K562 (cell line): Measurements from ENCODE around the gene UFC1. TPM values are rescaled to one million over a fixed set of nuclear protein-coding genes. Genes with fewer than 3 reads are reported as not detected.
A peak's percentile ranks its signal among the peaks of the same experiment; 100 is the strongest.

Experiments
- ATF3 ChIP-seq, 2 experiments: fragments of 450-650 bp in 1 of 2; sonication (generic) in 1 of 2; formaldehyde crosslinking in 1 of 2; IDR thresholded peaks in 1 of 2; conservative IDR thresholded peaks in 1 of 2; 2 replicates each; pipeline versions ENCODE4 v1.6.1 to v1.8.1; 2016 to 2023; ENCODE audit warnings: mild to moderate bottlenecking in 2 of 2, moderate library complexity in 2 of 2, inconsistent platforms in 1 of 2, missing genetic modification reagents in 1 of 2
- CC2D1A ChIP-seq: fragments of 450-650 bp; IDR thresholded peaks from 2 replicates; pipeline ENCODE4 v1.6.1; 2017; ENCODE audit warnings: mild to moderate bottlenecking
- ELF1 ChIP-seq: fragments of 200-800 bp; sonication (Bioruptor generic); IDR thresholded peaks from 2 replicates; pipeline ENCODE4 v1.6.1; 2016; ENCODE audit warnings: missing genetic modification characterization, missing compliant biosample characterization
- EP400 ChIP-seq: fragments of 450-650 bp; IDR thresholded peaks from 2 replicates; pipeline ENCODE4 v1.6.1; 2017; ENCODE audit warnings: antibody characterized with exemption, mild to moderate bottlenecking, moderate library complexity
- FOS ChIP-seq: IDR thresholded peaks from 3 replicates; pipeline ENCODE4 v1.6.1; 2011; ENCODE audit not compliant: insufficient read length; ENCODE audit errors: extremely low read depth
- GATA2 ChIP-seq: sonication (generic); formaldehyde crosslinking; IDR thresholded peaks from 2 replicates; pipeline ENCODE4 v1.4.0; 2020; ENCODE audit warnings: mild to moderate bottlenecking, missing genetic modification reagents
- GATAD2B ChIP-seq: fragments of 450-650 bp; IDR thresholded peaks from 2 replicates; pipeline ENCODE4 v1.6.1; 2017; ENCODE audit warnings: mild to moderate bottlenecking, borderline replicate concordance
- GMEB1 ChIP-seq: fragments of 250-450 bp; sonication (Bioruptor Pico); IDR thresholded peaks from 2 replicates; pipeline ENCODE4 v1.4.0; 2020; ENCODE audit warnings: mild to moderate bottlenecking
- GTF2F1 ChIP-seq: IDR thresholded peaks from 2 replicates; pipeline ENCODE4 v1.6.1; 2011; ENCODE audit warnings: low read depth, low read length, improper control_type of control experiment
- HIVEP1 ChIP-seq: fragments of 250-450 bp; sonication (Bioruptor Pico); IDR thresholded peaks from 2 replicates; pipeline ENCODE4 v1.4.0; 2020; ENCODE audit warnings: mild to moderate bottlenecking
- HMGN3 ChIP-seq: IDR thresholded peaks from 2 replicates; pipeline ENCODE4 v1.6.1; 2011; ENCODE audit warnings: borderline replicate concordance, low read depth, mild to moderate bottlenecking, mixed read lengths, low read length; ENCODE audit not compliant: insufficient read length; ENCODE audit errors: extremely low read depth
- JUN ChIP-seq, 2 experiments: sonication (generic) in 1 of 2; formaldehyde crosslinking in 1 of 2; IDR thresholded peaks; 2 replicates each; pipeline versions ENCODE4 v1.6.1 to v1.8.0; 2012 to 2022; ENCODE audit warnings: borderline replicate concordance in 2 of 2, mild to moderate bottlenecking in 2 of 2, improper control_type of control experiment in 1 of 2, low read depth in 1 of 2, low read length in 1 of 2, missing genetic modification reagents in 1 of 2
- KAT7 ChIP-seq: sonication (generic); formaldehyde crosslinking; IDR thresholded peaks from 2 replicates; pipeline ENCODE4 v1.8.0; 2022; ENCODE audit warnings: missing genetic modification reagents, mild to moderate bottlenecking, borderline replicate concordance
- MAZ ChIP-seq, 2 experiments: fragments of 450-650 bp in 1 of 2; sonication (generic) in 1 of 2; formaldehyde crosslinking; IDR thresholded peaks in 1 of 2; conservative IDR thresholded peaks in 1 of 2; 2 replicates each; pipeline versions ENCODE4 v1.4.0 to v1.5.0; 2020; ENCODE audit warnings: mild to moderate bottlenecking in 1 of 2, missing genetic modification reagents in 1 of 2
- MCM7 ChIP-seq, 2 experiments: fragments of 450-650 bp; IDR thresholded peaks; 2 replicates each; pipeline ENCODE4 v1.6.1; 2016 to 2018
- MIER1 ChIP-seq: fragments of 450-650 bp; IDR thresholded peaks from 2 replicates; pipeline ENCODE4 v1.6.1; 2016; ENCODE audit warnings: antibody characterized with exemption, mild to moderate bottlenecking, low read depth
- PHF21A ChIP-seq: fragments of 450-650 bp; IDR thresholded peaks from 2 replicates; pipeline ENCODE4 v1.6.1; 2017; ENCODE audit warnings: low read depth, borderline replicate concordance
- PHF8 ChIP-seq: fragments of 200-600 bp; sonication (generic); IDR thresholded peaks from 2 replicates; pipeline ENCODE4 v1.6.1; 2012; ENCODE audit warnings: mixed run types, mild to moderate bottlenecking, inconsistent platforms, low read length, moderate library complexity, borderline replicate concordance
- POLR2A ChIP-seq: fragments of 450-650 bp; conservative IDR thresholded peaks from 2 replicates; pipeline ENCODE4 v1.6.1; 2016
- RAD21 ChIP-seq, 2 experiments: fragments of 250-450 bp in 1 of 2; fragments of 450-650 bp in 1 of 2; sonication (Bioruptor Pico) in 1 of 2; formaldehyde crosslinking in 1 of 2; IDR thresholded peaks in 1 of 2; conservative IDR thresholded peaks in 1 of 2; 2 replicates each; pipeline versions ENCODE4 v1.4.0 to v1.8.0; 2020 to 2022; ENCODE audit warnings: mild to moderate bottlenecking in 2 of 2, moderate library complexity in 1 of 2
- RCOR1 ChIP-seq, 2 experiments: IDR thresholded peaks; 2 replicates each; pipeline ENCODE4 v1.6.1; 2012; ENCODE audit warnings: low read depth in 2 of 2, low read length in 2 of 2, borderline replicate concordance in 1 of 2, improper control_type of control experiment in 1 of 2
- SAFB ChIP-seq: fragments of 200-400 bp; formaldehyde crosslinking; IDR thresholded peaks from 2 replicates; pipeline ENCODE4 v1.6.1; 2017; ENCODE audit warnings: low read depth, low read length, borderline replicate concordance
- SIN3A ChIP-seq, 2 experiments: fragments of 150-350 bp in 1 of 2; IDR thresholded peaks; 2 replicates each; pipeline ENCODE4 v1.6.1; 2011 to 2016; ENCODE audit warnings: borderline replicate concordance in 2 of 2, low read depth in 2 of 2, low read length in 2 of 2, mild to moderate bottlenecking in 2 of 2, moderate library complexity in 2 of 2; ENCODE audit not compliant: control insufficient read depth in 1 of 2
- TAF7 ChIP-seq: fragments of 450-650 bp; IDR thresholded peaks from 2 replicates; pipeline ENCODE4 v1.6.1; 2016; ENCODE audit warnings: missing genetic modification characterization, missing compliant biosample characterization
- ZNF140 ChIP-seq: fragments of 250-450 bp; sonication (Bioruptor Pico); IDR thresholded peaks from 2 replicates; pipeline ENCODE4 v1.8.0; 2021; ENCODE audit warnings: moderate library complexity, mild to moderate bottlenecking, inconsistent platforms
- polyA plus RNA-seq, 8 experiments: library from polyadenylated mRNA; depleted of rRNA in 4 of 8; stranded (reverse) in 5 of 8; unstranded in 3 of 8; fragments of >200 nt; fragmentation: Nextera tagmentation in 2 of 8; fragmentation: Illumina TruSeq in 1 of 8; extraction: Ambion mirVana in 2 of 8; extraction: Trizol in 1 of 8; gene quantifications; 2 replicates each; pipeline versions ENCODE4 v1.2.1 to v1.2.3, GENCODE V29; 2011 to 2014; ENCODE audit warnings: inconsistent platforms in 1 of 8, missing spikeins in 1 of 8
- total RNA-seq, 7 experiments: library from RNA; depleted of rRNA in 6 of 7; stranded (reverse); fragments of >200 nt in 6 of 7; fragmentation: Illumina TruSeq in 2 of 7; extraction: Trizol in 2 of 7; gene quantifications; 2 replicates each; pipeline versions ENCODE4 v1.2.1 to v1.2.3, GENCODE V29; 2011 to 2021; ENCODE audit warnings: low replicate concordance in 1 of 7

UFC1 gene
- total and polyA plus RNA-seq, 9 of the 15 experiments (the other 6 are each of a cell fraction or from before 2014, with no cell fraction given) = 92.8 to 220 (median 161) TPM

GRCh38 chr1:161159087-161159912, 5.5 kb downstream of the UFC1 start, which contains the start of gene USP21 (continued):
- TF ChIP-seq JUN (IDR thresholded peaks at IDR 0.05; ENCODE audit: borderline replicate concordance, low read depth, low read length) (0 out of 2 replicates have a peak, but pooled peaks have one; percentile 13), JUN (CRISPR knock-in tag; IDR thresholded peaks at IDR 0.05; ENCODE audit: borderline replicate concordance) (no peak), PHF21A (no peak), RCOR1 (IDR thresholded peaks at IDR 0.05; ENCODE audit: borderline replicate concordance in 1 of 2, low read depth in 2 of 2, low read length in 2 of 2) (peak in 1 of 2 experiments; percentile 3; a peak in 1 of 4 replicates), MAZ (CRISPR knock-in tag; conservative IDR thresholded peaks at IDR 0.05 in 1 of 2, IDR thresholded peaks at IDR 0.05 in 1 of 2) (peak in 1 of 2 experiments; percentile 63; a peak in 2 of 4 replicates), KAT7 (CRISPR knock-in tag) (peak; percentile 85), MCM7 (IDR thresholded peaks at IDR 0.05) (no peak), HMGN3 (peak; percentile 62), HIVEP1 (no peak), ATF3 (IDR thresholded peaks at IDR 0.05) (no peak), ATF3 (CRISPR knock-in tag; conservative IDR thresholded peaks at IDR 0.05) (no peak), GATAD2B (no peak), GATA2 (no peak), SAFB (no peak), ZNF140 (CRISPR knock-in tag) (no peak), CC2D1A (no peak), RAD21 (CRISPR knock-in tag; conservative IDR thresholded peaks at IDR 0.05 in 1 of 2, IDR thresholded peaks at IDR 0.05 in 1 of 2) (no peak), GTF2F1 (peak; percentile 63; the same call in 1 of the 2 replicates), TAF7 (peak; percentile 95), POLR2A (peak; percentile 80), MIER1 (no peak), GMEB1 (CRISPR knock-in tag) (peak; percentile 34; the same call in 1 of the 2 replicates), EP400 (peak; percentile 63; the same call in 1 of the 2 replicates), FOS (no peak), PHF8 (peak; percentile 76; the same call in 1 of the 2 replicates), SIN3A (IDR thresholded peaks at IDR 0.05; ENCODE audit: borderline replicate concordance in 2 of 2, control insufficient read depth in 1 of 2, low read depth in 2 of 2, low read length in 2 of 2) (peak in 1 of 2 experiments; percentile 51; a peak in 2 of 4 replicates), ELF1 (tag) (no peak)
